HepG2 (cell line): ENCODE results near the gene ACVRL1. TPM values are rescaled to one million over a fixed set of nuclear protein-coding genes. Genes with fewer than 3 reads are reported as not detected.

Experiments used
- ATAC-seq: fragments of 200-7000 bp; cut with Tn5 transposase; 3 replicates; pipeline ENCODE4 v1.9.1; 2020; ENCODE audit warnings: mild to moderate bottlenecking, moderate library complexity
- BruUV-seq: library from RNA; stranded (reverse); fragments of 400-500 nt; replicated peaks from 2 replicates; lab custom pipeline; 2021; lab: Mats Ljungman, UMichigan
- CTCF ChIA-PET: fragments of 300-600 bp; formaldehyde crosslinking; extraction: SDS; loops from one replicate; lab custom pipeline; 2021; ENCODE audit warnings: low total read pairs, inconsistent platforms, low intra/inter-chr PET ratio; lab: Yijun Ruan, JAX
- POLR2A ChIA-PET: fragments of 350-600 bp; sonication (Branson Sonifier 250); formaldehyde crosslinking; loops from one replicate; lab custom pipeline; 2020; ENCODE audit warnings: antibody characterized with exemption, inconsistent platforms; lab: Yijun Ruan, JAX
- DNase-seq: peaks from one replicate; pipeline ENCODE4 v3.0.0-alpha.2; 2015; ENCODE audit warnings: low spot score
- FAIRE-seq: peaks from 3 replicates; lab custom pipeline; 2011; peaks lifted over from hg19 to GRCh38; lab: Jason Lieb, UNC
- H2AFZ ChIP-seq: one replicate; pipeline ENCODE4 v1.6.1; 2011; ENCODE audit warnings: low read length, inconsistent platforms
- H3K27ac ChIP-seq: fragments of 300-600 bp; 3 replicates; pipeline ENCODE4 v1.8.0; 2011; ENCODE audit warnings: mixed run types, mild to moderate bottlenecking, mixed read lengths, low read length, inconsistent platforms; ENCODE audit not compliant: insufficient read depth; ENCODE audit errors: extremely low read length
- H3K27me3 ChIP-seq, 2 experiments: fragments of 200-600 bp in 1 of 2; 2 replicates in 1 of 2; 3 replicates in 1 of 2; pipeline versions ENCODE4 v1.6.0 to v1.8.0; 2011; ENCODE audit warnings: low read length in 2 of 2, mild to moderate bottlenecking in 2 of 2, moderate library complexity in 2 of 2, inconsistent platforms in 1 of 2; ENCODE audit not compliant: insufficient read depth in 2 of 2, control insufficient read depth in 1 of 2
- H3K36me3 ChIP-seq, 2 experiments: fragments of 200-600 bp in 1 of 2; replicated peaks in 1 of 2; 2 replicates in 1 of 2; 3 replicates in 1 of 2; pipeline versions ENCODE4 v1.5.1 to v1.8.0; 2011; ENCODE audit warnings: low read length in 2 of 2, inconsistent platforms in 1 of 2; ENCODE audit not compliant: insufficient read depth in 2 of 2, control insufficient read depth in 1 of 2
- H3K4me1 ChIP-seq: 2 replicates; pipeline ENCODE4 v1.5.1; 2012; ENCODE audit warnings: low read length, inconsistent platforms; ENCODE audit not compliant: insufficient read depth
- H3K4me2 ChIP-seq: 2 replicates; pipeline ENCODE4 v1.6.0; 2011; ENCODE audit warnings: low read depth, low read length, inconsistent platforms
- H3K4me3 ChIP-seq, 3 experiments: fragments of 200-600 bp in 1 of 3; sonication (generic), shearing (Covaris generic) in 1 of 3; replicated peaks in 1 of 3; 2 replicates each; pipeline ENCODE4 v1.5.1; 2011 to 2016; ENCODE audit warnings: low read length in 3 of 3, inconsistent platforms in 2 of 3, low read depth in 2 of 3, mild to moderate bottlenecking in 2 of 3, control low read depth in 1 of 3, mixed read lengths in 1 of 3; ENCODE audit not compliant: insufficient read depth in 1 of 3
- H3K79me2 ChIP-seq: one replicate; pipeline ENCODE4 v1.6.1; 2011; ENCODE audit warnings: low read length, inconsistent platforms; ENCODE audit not compliant: insufficient read depth
- H3K9ac ChIP-seq: 2 replicates; pipeline ENCODE4 v1.6.0; 2011; ENCODE audit warnings: mild to moderate bottlenecking, low read depth, low read length, inconsistent platforms; ENCODE audit not compliant: insufficient read depth
- H3K9me3 ChIP-seq: 2 replicates; pipeline ENCODE4 v1.5.1; 2012; ENCODE audit warnings: mild to moderate bottlenecking, low read length
- H4K20me1 ChIP-seq: 2 replicates; pipeline ENCODE4 v1.6.0; 2011; ENCODE audit warnings: inconsistent platforms, mild to moderate bottlenecking, low read length, moderate library complexity; ENCODE audit not compliant: insufficient read depth
- ETV6 ChIP-seq: sonication (generic); formaldehyde crosslinking; conservative IDR thresholded peaks from 2 replicates; pipeline ENCODE4 v1.4.0; 2020; ENCODE audit warnings: missing genetic modification reagents
- KLF9 ChIP-seq: IDR thresholded peaks from 2 replicates; pipeline ENCODE4 v1.6.1; 2016; ENCODE audit warnings: low read depth
- MAFF ChIP-seq: IDR thresholded peaks from 2 replicates; pipeline ENCODE4 v1.6.1; 2011; ENCODE audit warnings: low read depth, low read length, improper control_type of control experiment
- SP5 ChIP-seq: IDR thresholded peaks from 2 replicates; pipeline ENCODE4 v1.6.1; 2016; ENCODE audit warnings: low read depth, borderline replicate concordance
- STAG1 ChIP-seq: sonication (generic); formaldehyde crosslinking; IDR thresholded peaks from 2 replicates; pipeline ENCODE4 v1.4.0; 2020; ENCODE audit warnings: missing genetic modification reagents
- YEATS2 ChIP-seq: sonication (generic); formaldehyde crosslinking; IDR thresholded peaks from 2 replicates; pipeline ENCODE4 v1.4.0; 2020; ENCODE audit warnings: missing genetic modification reagents, borderline replicate concordance
- ZNF549 ChIP-seq: sonication (generic); formaldehyde crosslinking; IDR thresholded peaks from 2 replicates; pipeline ENCODE4 v1.5.0; 2020; ENCODE audit warnings: missing genetic modification reagents
- ZNF775 ChIP-seq: sonication (generic); formaldehyde crosslinking; IDR thresholded peaks from 2 replicates; pipeline ENCODE4 v1.4.0; 2020; ENCODE audit warnings: missing genetic modification reagents, mild to moderate bottlenecking, moderate library complexity, borderline replicate concordance
- ZNF83 ChIP-seq: sonication (generic); formaldehyde crosslinking; IDR thresholded peaks from 2 replicates; pipeline ENCODE4 v1.4.0; 2020; ENCODE audit warnings: missing genetic modification reagents, mild to moderate bottlenecking, borderline replicate concordance
- ZSCAN25 ChIP-seq: sonication (generic); formaldehyde crosslinking; IDR thresholded peaks from 2 replicates; pipeline ENCODE4 v1.8.0; 2022; ENCODE audit warnings: mild to moderate bottlenecking, missing genetic modification reagents
- WGBS: methylation state at CpG from one replicate; pipeline ENCODE4 v1.1.6; 2017; ENCODE audit warnings: low lambda C conversion rate; 5-methylcytosine and 5-hydroxymethylcytosine counted together
- in situ Hi-C: cut with HindIII; loops from 2 replicates; pipeline ENCODE4 v1.10.0; 2017; ENCODE audit warnings: low pct_unique_long_range_greater_than_20kb; ENCODE audit not compliant: extremely low pct_ligation_motif_present
- intact Hi-C: fragments of 100-400 bp; cut with micrococcal nuclease; formaldehyde crosslinking; loops from one replicate; pipeline ENCODE4 v1.10.0; 2022; ENCODE audit not compliant: unreplicated experiment
- polyA plus RNA-seq, 8 experiments: library from polyadenylated mRNA; depleted of rRNA in 3 of 8; stranded (reverse) in 7 of 8; unstranded in 1 of 8; fragments of >200 nt; fragmentation: Illumina TruSeq in 4 of 8; extraction: Trizol in 4 of 8; gene quantifications; 2 replicates each; pipeline versions ENCODE4 v1.2.1 to v1.2.3, GENCODE V29; 2011 to 2016; ENCODE audit warnings: low read depth in 4 of 8, missing spikeins in 1 of 8, mixed read lengths in 1 of 8; ENCODE audit not compliant: insufficient read depth in 1 of 8
- total RNA-seq, 5 experiments: library from RNA; depleted of rRNA; stranded (reverse); fragments of >200 nt; fragmentation: Illumina TruSeq; extraction: Trizol; gene quantifications; 2 replicates each; pipeline ENCODE4 v1.2.3, GENCODE V29; 2016; ENCODE audit warnings: low read depth in 1 of 5
- TF ChIP-seq, protein P1 (sequence below): sonication (generic); formaldehyde crosslinking; IDR thresholded peaks from 2 replicates; pipeline ENCODE4 v1.5.0; 2020; ENCODE audit warnings: mild to moderate bottlenecking, missing genetic modification reagents, moderate library complexity
- TF ChIP-seq, protein P2 (sequence below): IDR thresholded peaks from 2 replicates; pipeline ENCODE4 v1.6.1; 2012; ENCODE audit warnings: inconsistent platforms
- TF ChIP-seq, protein P3 (sequence below): sonication (generic); formaldehyde crosslinking; IDR thresholded peaks from 2 replicates; pipeline ENCODE4 v1.4.0; 2020; ENCODE audit warnings: missing genetic modification reagents, mild to moderate bottlenecking, borderline replicate concordance

The ACVRL1 gene
- total and polyA plus RNA-seq, 2 of the 13 experiments (the other 11 are each of a cell fraction or from before 2014, with no cell fraction given), result not detected

DNA sequence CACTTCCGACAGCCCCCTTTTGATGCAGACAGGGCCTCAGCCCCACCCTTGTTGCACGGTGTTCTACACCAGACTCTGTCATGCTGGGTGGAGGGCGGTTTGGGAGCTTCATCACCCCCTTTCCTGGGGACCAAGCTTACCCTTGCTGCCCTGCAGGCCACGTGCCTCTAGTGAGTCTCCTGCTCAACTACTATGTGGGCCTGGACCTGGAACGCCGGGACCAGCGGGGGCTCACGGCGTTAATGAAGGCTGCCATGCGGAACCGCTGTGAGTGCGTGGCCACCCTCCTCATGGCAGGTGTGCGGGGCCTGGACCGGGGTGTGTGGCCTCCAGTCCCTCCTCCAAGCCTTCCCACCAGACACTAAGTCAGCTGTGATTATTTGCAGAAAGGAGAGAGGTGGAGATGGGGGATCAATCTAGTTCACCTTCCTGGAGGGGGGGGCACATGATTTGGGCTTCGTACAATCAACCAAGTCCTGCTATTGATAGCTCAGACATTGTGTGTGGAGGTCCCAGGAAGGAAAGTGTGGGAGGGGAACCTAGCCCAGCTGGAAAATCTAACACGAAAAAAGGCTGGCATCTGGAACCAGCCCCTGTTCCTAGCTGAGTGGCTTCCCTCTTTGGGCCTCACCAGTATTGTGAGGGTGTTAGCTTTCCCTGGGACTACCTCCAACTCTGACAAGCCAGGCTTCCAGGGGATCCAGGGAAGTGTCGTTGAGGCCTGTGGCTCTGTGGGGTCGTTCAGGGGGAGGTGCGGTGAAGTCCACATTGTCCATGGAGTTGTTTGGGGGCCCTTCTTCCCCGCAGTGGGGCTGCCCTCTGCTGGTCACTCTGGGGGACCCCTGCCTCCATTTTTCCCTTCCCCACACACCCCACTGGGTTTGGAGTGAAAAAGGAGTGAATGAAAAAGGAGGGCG, 17.8 kb upstream of the ACVRL1 start:
- H3K9me3 ChIP-seq, result no peaks in the 10 kb centered on the region
- ChIA-PET POLR2A (no interaction called here), CTCF (no interaction called here)
- FAIRE-seq (no peak), DNase-seq (no peak), ATAC-seq (peak; percentile 44)
- TF ChIP-seq ZSCAN25 (no peak), STAG1 (CRISPR knock-in tag) (peak; percentile 25)
- TF ChIP-seq, protein P1, sequence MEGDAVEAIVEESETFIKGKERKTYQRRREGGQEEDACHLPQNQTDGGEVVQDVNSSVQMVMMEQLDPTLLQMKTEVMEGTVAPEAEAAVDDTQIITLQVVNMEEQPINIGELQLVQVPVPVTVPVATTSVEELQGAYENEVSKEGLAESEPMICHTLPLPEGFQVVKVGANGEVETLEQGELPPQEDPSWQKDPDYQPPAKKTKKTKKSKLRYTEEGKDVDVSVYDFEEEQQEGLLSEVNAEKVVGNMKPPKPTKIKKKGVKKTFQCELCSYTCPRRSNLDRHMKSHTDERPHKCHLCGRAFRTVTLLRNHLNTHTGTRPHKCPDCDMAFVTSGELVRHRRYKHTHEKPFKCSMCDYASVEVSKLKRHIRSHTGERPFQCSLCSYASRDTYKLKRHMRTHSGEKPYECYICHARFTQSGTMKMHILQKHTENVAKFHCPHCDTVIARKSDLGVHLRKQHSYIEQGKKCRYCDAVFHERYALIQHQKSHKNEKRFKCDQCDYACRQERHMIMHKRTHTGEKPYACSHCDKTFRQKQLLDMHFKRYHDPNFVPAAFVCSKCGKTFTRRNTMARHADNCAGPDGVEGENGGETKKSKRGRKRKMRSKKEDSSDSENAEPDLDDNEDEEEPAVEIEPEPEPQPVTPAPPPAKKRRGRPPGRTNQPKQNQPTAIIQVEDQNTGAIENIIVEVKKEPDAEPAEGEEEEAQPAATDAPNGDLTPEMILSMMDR (CRISPR knock-in tag), result peak; percentile 42
- no peaks in the 10 kb centered on the region for H3K79me2 ChIP-seq
- no peaks in the 10 kb centered on the region for H4K20me1 ChIP-seq
- H3K9ac ChIP-seq, result no peak overlapping the region
- intact Hi-C loops (no loop called here), in situ Hi-C loops (loop anchor here (10.0 kb wide), 1 partner anchor 95 kb away; no protein-coding TSS in a partner anchor)
- no peak overlapping the region for H3K4me3 ChIP-seq
- no peak overlapping the region for H2AFZ ChIP-seq
- no peaks in the 10 kb centered on the region for H3K36me3 ChIP-seq
- no peak overlapping the region for H3K4me2 ChIP-seq
- WGBS, result 55% methylated on average over 17 of the region's 21 CpGs
- H3K27ac ChIP-seq, result no peak overlapping the region
- BruUV-seq, result no TSS peak
- peaks cover 39% of the 10 kb centered on the region for H3K4me1 ChIP-seq
- peaks cover 7 to 13% of the 10 kb centered on the region in 2 experiments; a peak in 3 of 5 replicates for H3K27me3 ChIP-seq

DNA sequence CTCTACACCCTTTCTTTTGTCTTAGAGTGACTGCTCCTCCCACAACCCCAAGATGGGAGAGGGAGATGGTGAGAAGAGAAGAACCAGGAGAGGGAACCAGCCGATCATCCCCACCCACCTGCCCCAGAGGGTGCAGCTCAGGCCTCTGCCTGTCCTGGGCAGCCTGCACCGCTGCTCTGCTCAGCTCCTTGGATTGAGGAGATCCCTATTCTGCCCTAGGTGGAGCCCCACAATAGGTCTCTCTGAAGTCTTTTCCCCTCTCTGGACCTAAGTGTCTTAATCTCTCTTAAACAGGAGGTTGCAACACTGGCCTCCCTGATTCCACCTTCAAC, 17.2 kb upstream of the ACVRL1 start:
- no TSS peak for BruUV-seq
- FAIRE-seq (no peak), ATAC-seq (peak; percentile 25), DNase-seq (no peak)
- H3K36me3 ChIP-seq, result no peaks in the 10 kb centered on the region
- H3K4me3 ChIP-seq, result peak overlapping the region in 1 of 3 experiments; percentile 28; a peak in 1 of 6 replicates
- ChIA-PET CTCF (no interaction called here), POLR2A (no interaction called here)
- H3K27ac ChIP-seq, result no peak overlapping the region
- in situ Hi-C loops, result loop anchor here (10.0 kb wide), 1 partner anchor 95 kb away; no protein-coding TSS in a partner anchor
- H3K27me3 ChIP-seq, result peaks cover 7 to 13% of the 10 kb centered on the region in 2 experiments; a peak in 3 of 5 replicates
- H3K79me2 ChIP-seq, result no peaks in the 10 kb centered on the region
- intact Hi-C loops, result no loop called here
- H3K9ac ChIP-seq, result no peak overlapping the region
- peak overlapping the region; percentile 47 for H3K4me2 ChIP-seq
- H3K9me3 ChIP-seq, result no peaks in the 10 kb centered on the region
- WGBS, result 57% methylated on average over 2 of the region's 2 CpGs
- H2AFZ ChIP-seq, result no peak overlapping the region
- H4K20me1 ChIP-seq, result no peaks in the 10 kb centered on the region
- peaks cover 37% of the 10 kb centered on the region for H3K4me1 ChIP-seq
- TF ChIP-seq ZNF83 (CRISPR knock-in tag), result no peak
- no peak for TF ChIP-seq MAFF
- no peak for TF ChIP-seq ZNF775 (CRISPR knock-in tag)
- TF ChIP-seq ZNF549 (CRISPR knock-in tag), result no peak
- TF ChIP-seq SP5, result no peak
- TF ChIP-seq KLF9 (CRISPR knock-in tag), result no peak
- TF ChIP-seq, protein P2, sequence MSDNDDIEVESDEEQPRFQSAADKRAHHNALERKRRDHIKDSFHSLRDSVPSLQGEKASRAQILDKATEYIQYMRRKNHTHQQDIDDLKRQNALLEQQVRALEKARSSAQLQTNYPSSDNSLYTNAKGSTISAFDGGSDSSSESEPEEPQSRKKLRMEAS, result no peak
- TF ChIP-seq, protein P3, sequence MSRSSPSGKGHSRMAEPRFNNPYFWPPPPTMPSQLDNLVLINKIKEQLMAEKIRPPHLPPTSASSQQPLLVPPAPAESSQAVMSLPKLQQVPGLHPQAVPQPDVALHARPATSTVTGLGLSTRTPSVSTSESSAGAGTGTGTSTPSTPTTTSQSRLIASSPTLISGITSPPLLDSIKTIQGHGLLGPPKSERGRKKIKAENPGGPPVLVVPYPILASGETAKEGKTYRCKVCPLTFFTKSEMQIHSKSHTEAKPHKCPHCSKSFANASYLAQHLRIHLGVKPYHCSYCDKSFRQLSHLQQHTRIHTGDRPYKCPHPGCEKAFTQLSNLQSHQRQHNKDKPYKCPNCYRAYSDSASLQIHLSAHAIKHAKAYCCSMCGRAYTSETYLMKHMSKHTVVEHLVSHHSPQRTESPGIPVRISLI (CRISPR knock-in tag), result no peak
- no peak for TF ChIP-seq YEATS2
- TF ChIP-seq ETV6, result no peak
